SK-N-SH (cell line): ENCODE data around the gene PTGIS.

Source experiments
- JUND ChIP-seq: IDR thresholded peaks from 2 replicates; pipeline ENCODE4 v1.4.0; 2012
- RCOR1 ChIP-seq: fragments of 150-350 bp; IDR thresholded peaks from 2 replicates; pipeline ENCODE4 v1.6.1; 2017; ENCODE audit warnings: antibody characterized with exemption, low read length
- REST ChIP-seq: IDR thresholded peaks from 2 replicates; pipeline ENCODE4 v1.6.1; 2012; ENCODE audit warnings: mild to moderate bottlenecking, low read depth, low read length, moderate library complexity
- TF ChIP-seq, protein P1 (sequence below): IDR thresholded peaks from 2 replicates; pipeline ENCODE4 v1.4.0; 2012; ENCODE audit warnings: low read depth
- TF ChIP-seq, protein P2 (sequence below): IDR thresholded peaks from 2 replicates; pipeline ENCODE4 v1.4.0; 2012; ENCODE audit warnings: low read depth, borderline replicate concordance

- TF ChIP-seq, protein P1, sequence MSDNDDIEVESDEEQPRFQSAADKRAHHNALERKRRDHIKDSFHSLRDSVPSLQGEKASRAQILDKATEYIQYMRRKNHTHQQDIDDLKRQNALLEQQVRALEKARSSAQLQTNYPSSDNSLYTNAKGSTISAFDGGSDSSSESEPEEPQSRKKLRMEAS = no peak
- TF ChIP-seq, protein P2, sequence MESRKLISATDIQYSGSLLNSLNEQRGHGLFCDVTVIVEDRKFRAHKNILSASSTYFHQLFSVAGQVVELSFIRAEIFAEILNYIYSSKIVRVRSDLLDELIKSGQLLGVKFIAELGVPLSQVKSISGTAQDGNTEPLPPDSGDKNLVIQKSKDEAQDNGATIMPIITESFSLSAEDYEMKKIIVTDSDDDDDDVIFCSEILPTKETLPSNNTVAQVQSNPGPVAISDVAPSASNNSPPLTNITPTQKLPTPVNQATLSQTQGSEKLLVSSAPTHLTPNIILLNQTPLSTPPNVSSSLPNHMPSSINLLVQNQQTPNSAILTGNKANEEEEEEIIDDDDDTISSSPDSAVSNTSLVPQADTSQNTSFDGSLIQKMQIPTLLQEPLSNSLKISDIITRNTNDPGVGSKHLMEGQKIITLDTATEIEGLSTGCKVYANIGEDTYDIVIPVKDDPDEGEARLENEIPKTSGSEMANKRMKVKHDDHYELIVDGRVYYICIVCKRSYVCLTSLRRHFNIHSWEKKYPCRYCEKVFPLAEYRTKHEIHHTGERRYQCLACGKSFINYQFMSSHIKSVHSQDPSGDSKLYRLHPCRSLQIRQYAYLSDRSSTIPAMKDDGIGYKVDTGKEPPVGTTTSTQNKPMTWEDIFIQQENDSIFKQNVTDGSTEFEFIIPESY = no peak
- TF ChIP-seq REST (no peak), JUND (no peak), RCOR1 (no peak)
Observed at GRCh38 chr20:49457444-49457843, 110.5 kb downstream of the PTGIS start.
